Measurements from ENCODE around the gene IL37. TPM values are rescaled to one million over a fixed set of nuclear protein-coding genes. Genes with fewer than 3 reads are reported as not detected.

The IL37 gene
- total RNA-seq, 1 donor from 2014 or later = not detected

DNA sequence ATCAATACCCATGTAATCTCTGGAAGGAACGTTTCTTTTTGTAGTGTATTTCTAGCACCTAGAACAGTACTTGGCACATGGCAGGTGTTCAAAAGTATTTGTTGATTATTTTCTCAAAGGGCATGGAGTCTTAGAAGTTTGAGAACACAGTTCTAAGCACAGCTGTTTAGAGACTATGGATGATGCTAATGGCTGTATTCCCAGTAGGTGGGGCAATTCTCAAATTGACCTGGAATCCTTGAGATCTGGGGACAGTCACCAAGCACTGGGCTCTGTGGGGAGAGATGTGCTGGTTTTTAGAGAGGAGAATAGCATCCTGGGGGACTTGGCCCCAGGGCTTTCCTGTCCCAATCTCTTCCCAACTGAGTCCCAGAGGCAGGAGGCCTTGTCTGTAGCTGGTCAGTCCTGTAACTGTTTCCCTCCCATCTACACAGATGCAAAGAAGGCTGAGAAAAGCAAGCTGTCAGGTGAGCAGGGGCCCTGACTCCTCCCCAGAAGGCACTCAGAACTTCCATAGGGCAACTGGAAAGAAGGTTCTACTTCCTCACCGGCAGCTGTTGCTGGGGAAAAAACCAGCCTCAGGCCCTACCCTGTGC, 49.4 kb downstream of the IL37 start:
- H3K9me3 Mint-ChIP-seq = no peaks in the 10 kb centered on the region
- peaks cover 1% of the 10 kb centered on the region for H3K4me1 Mint-ChIP-seq (ENCODE audit: low read depth)
- H3K27me3 Mint-ChIP-seq (ENCODE audit: low read depth) = peaks cover 9% of the 10 kb centered on the region
- intact Hi-C loops (cut with micrococcal nuclease) = no loop called here
- no peak for DNase-seq (ENCODE audit: low spot score)
- H3K27ac Mint-ChIP-seq = no peak overlapping the region
- no peak overlapping the region for H3K4me3 Mint-ChIP-seq (ENCODE audit: low read depth)
- no peaks in the 10 kb centered on the region for H3K36me3 Mint-ChIP-seq (ENCODE audit: low read depth)

GRCh38 chr2:112962308-112963175, 51.6 kb downstream of the IL37 start:
- Mint-ChIP-seq H3K36me3 (ENCODE audit: low read depth) (no peaks in the 10 kb centered on the region), H3K4me1 (ENCODE audit: low read depth) (peaks cover 1% of the 10 kb centered on the region), H3K27me3 (ENCODE audit: low read depth) (peaks cover 17% of the 10 kb centered on the region), H3K4me3 (ENCODE audit: low read depth) (no peak overlapping the region), H3K9me3 (no peaks in the 10 kb centered on the region), H3K27ac (no peak overlapping the region)
- no peak for DNase-seq (ENCODE audit: low spot score)
- intact Hi-C loops (cut with micrococcal nuclease) = no loop called here

GRCh38 chr2:112967023-112967422, 56.1 kb downstream of the IL37 start:
- DNase-seq (ENCODE audit: low spot score) = no peak
- no peak overlapping the region for H3K27ac Mint-ChIP-seq
- intact Hi-C loops (cut with micrococcal nuclease) = no loop called here
- peaks cover 5% of the 10 kb centered on the region for H3K9me3 Mint-ChIP-seq
- H3K4me3 Mint-ChIP-seq (ENCODE audit: low read depth) = no peak overlapping the region
- H3K36me3 Mint-ChIP-seq (ENCODE audit: low read depth) = no peaks in the 10 kb centered on the region
- peaks cover 23% of the 10 kb centered on the region for H3K27me3 Mint-ChIP-seq (ENCODE audit: low read depth)
- peaks cover 7% of the 10 kb centered on the region for H3K4me1 Mint-ChIP-seq (ENCODE audit: low read depth)

Other genes with a start within 250 kb of the IL37 start
- gene NT5DC4, start 190.1 kb upstream of the IL37 start, total RNA-seq = not detected in 2 replicates
- gene CKAP2L, start 146.6 kb upstream of the IL37 start, total RNA-seq = 24.4 and 27.2 TPM in 2 replicates
- gene IL1A, start 126.7 kb upstream of the IL37 start, total RNA-seq = 6.8 and 7.0 TPM in 2 replicates
- gene IL1B, start 74.4 kb upstream of the IL37 start, total RNA-seq = not detected in 2 replicates
- gene IL36G, start 66.8 kb downstream of the IL37 start, total RNA-seq = not detected in 2 replicates
- gene IL36A, start 94.3 kb downstream of the IL37 start, total RNA-seq = 0.34 TPM in 1 of 2 replicates, not detected in the other
- gene IL36B, start 141.7 kb downstream of the IL37 start, total RNA-seq = not detected in 2 replicates
- gene IL36RN, start 148.0 kb downstream of the IL37 start, total RNA-seq = not detected in 2 replicates
- gene IL1F10, start 156.8 kb downstream of the IL37 start, total RNA-seq = not detected in 2 replicates
- gene IL1RN, start 216.4 kb downstream of the IL37 start, total RNA-seq = 13.2 and 15.9 TPM in 2 replicates

Data from activated T-helper 2 cell treated with anti-CD3 and anti-CD28 coated beads, Interferon-gamma antibody, Interleukin-2, Interleukin-4, amounts not matched to agents 10 μg/mL and 5 μg/mL and 100 μg/mL, durations not matched to agents 14 hours and 24 hours and 36 hours (primary cell).